IMR-90 (cell line): ENCODE measurements around the gene NPY4R2.
"Not testable (repeated sequence)": the region's sequence is repeated elsewhere in the genome, so short reads cannot be mapped to it uniquely, and the experiment has no call there.

Source experiments
- CEBPB ChIP-seq: IDR thresholded peaks from 2 replicates; pipeline ENCODE4 v1.6.1; 2012; ENCODE audit warnings: low read depth, low read length, improper control_type of control experiment
- FOS ChIP-seq: fragments of 150-350 bp; IDR thresholded peaks from 2 replicates; pipeline ENCODE4 v1.6.1; 2016; ENCODE audit warnings: low read depth, low read length
- POLR2A ChIP-seq: IDR thresholded peaks from 2 replicates; pipeline ENCODE4 v1.6.1; 2012; ENCODE audit warnings: mild to moderate bottlenecking, low read depth, low read length
- RAD21 ChIP-seq: IDR thresholded peaks from 2 replicates; pipeline ENCODE4 v1.6.1; 2012; ENCODE audit warnings: low read length, improper control_type of control experiment
- RFX5 ChIP-seq: IDR thresholded peaks from 2 replicates; pipeline ENCODE4 v1.8.0; 2012; ENCODE audit warnings: low read depth, mild to moderate bottlenecking, low read length, moderate library complexity
- SMC3 ChIP-seq: fragments of 150-350 bp; IDR thresholded peaks from 2 replicates; pipeline ENCODE4 v1.6.1; 2016; ENCODE audit warnings: low read depth, mild to moderate bottlenecking, antibody characterized with exemption, low read length, moderate library complexity
- TF ChIP-seq, protein P1 (sequence below): conservative IDR thresholded peaks from 2 replicates; pipeline ENCODE4 v1.5.1; 2012; ENCODE audit warnings: mild to moderate bottlenecking, low read depth, low read length, improper control_type of control experiment
- TF ChIP-seq, protein P2 (sequence below): fragments of 150-350 bp; IDR thresholded peaks from 2 replicates; pipeline ENCODE4 v1.6.1; 2016; ENCODE audit warnings: low read depth, mild to moderate bottlenecking, low read length, moderate library complexity, borderline replicate concordance

DNA sequence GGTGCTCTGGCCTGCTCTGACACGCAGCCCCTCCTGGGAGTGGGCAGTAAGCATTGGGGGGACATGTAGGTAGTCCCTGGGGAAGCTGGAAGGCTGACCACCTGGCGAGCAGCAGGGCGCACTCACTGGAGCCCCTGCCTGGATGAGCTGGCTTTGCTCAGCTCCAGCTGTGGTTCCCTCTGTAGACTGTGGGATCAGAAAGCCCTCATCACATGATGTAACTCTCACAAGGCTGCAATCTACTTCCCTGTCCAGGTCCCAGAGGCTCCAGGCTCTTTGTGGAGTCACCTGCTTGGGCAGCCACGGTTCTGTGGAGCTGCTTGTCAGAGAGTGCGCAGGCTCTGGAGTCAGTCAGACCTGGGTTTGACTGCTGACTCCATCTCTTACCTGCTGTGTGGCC, 44.3 kb downstream of the NPY4R2 start:
- TF ChIP-seq, protein P1, sequence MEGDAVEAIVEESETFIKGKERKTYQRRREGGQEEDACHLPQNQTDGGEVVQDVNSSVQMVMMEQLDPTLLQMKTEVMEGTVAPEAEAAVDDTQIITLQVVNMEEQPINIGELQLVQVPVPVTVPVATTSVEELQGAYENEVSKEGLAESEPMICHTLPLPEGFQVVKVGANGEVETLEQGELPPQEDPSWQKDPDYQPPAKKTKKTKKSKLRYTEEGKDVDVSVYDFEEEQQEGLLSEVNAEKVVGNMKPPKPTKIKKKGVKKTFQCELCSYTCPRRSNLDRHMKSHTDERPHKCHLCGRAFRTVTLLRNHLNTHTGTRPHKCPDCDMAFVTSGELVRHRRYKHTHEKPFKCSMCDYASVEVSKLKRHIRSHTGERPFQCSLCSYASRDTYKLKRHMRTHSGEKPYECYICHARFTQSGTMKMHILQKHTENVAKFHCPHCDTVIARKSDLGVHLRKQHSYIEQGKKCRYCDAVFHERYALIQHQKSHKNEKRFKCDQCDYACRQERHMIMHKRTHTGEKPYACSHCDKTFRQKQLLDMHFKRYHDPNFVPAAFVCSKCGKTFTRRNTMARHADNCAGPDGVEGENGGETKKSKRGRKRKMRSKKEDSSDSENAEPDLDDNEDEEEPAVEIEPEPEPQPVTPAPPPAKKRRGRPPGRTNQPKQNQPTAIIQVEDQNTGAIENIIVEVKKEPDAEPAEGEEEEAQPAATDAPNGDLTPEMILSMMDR: not testable (repeated sequence)
- not testable (repeated sequence) for TF ChIP-seq RFX5, RAD21, POLR2A, FOS, CEBPB, SMC3
- TF ChIP-seq, protein P2, sequence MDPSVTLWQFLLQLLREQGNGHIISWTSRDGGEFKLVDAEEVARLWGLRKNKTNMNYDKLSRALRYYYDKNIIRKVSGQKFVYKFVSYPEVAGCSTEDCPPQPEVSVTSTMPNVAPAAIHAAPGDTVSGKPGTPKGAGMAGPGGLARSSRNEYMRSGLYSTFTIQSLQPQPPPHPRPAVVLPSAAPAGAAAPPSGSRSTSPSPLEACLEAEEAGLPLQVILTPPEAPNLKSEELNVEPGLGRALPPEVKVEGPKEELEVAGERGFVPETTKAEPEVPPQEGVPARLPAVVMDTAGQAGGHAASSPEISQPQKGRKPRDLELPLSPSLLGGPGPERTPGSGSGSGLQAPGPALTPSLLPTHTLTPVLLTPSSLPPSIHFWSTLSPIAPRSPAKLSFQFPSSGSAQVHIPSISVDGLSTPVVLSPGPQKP: not testable (repeated sequence)
